A673 (cell line): ENCODE results near the gene RORC.

ENCODE experiments used
- CTCF ChIP-seq: fragments of 300-800, 200-600 bp; sonication (generic); conservative IDR thresholded peaks from 2 replicates; pipeline ENCODE4 v1.5.1; 2017; ENCODE audit warnings: low read depth, mild to moderate bottlenecking, antibody characterized with exemption, low read length, moderate library complexity, mixed read lengths
- EZH2 ChIP-seq: fragments of 200-600 bp; sonication (generic); IDR thresholded peaks from 2 replicates; pipeline ENCODE4 v1.6.1; 2017; ENCODE audit warnings: borderline replicate concordance, low read depth, mild to moderate bottlenecking, mixed read lengths, antibody characterized with exemption, low read length; ENCODE audit not compliant: poor library complexity, severe bottlenecking

- no peak for TF ChIP-seq CTCF
- no peak for TF ChIP-seq EZH2
These were observed 1.7 kb upstream of the RORC start for GRCh38 chr1:151833172-151833900.
